ENCODE results near the gene KNSTRN. TPM values are rescaled to one million over a fixed set of nuclear protein-coding genes. Genes with fewer than 3 reads are reported as not detected.

Gene KNSTRN
- total and polyA plus RNA-seq, 2 donors (not counting 1 experiment from before 2014, with no cell fraction given): 22.5 to 30.9 TPM

DNA sequence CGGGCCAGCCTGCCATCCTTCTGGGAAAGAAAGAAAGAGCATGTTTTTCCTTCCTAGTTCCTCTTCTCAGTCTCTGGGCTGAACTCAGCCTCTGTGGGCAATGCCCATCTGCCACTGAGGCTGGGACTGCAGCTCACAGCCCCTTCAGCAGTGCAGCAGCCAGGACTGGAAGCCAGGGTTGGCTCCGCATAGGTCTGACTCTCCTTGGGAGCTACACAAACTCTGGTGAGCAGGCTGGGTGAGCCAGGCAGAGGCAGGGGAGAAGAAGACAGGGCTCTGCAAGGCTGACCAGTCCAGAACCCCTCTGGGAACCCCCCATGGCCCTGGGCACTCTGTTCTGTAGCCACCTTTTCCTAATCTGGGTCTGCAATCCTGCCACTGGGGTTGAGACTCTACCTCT is 20.9 kb upstream of the KNSTRN start:
- H3K4me2 ChIP-seq (ENCODE audit: extremely low read depth, insufficient read depth, low read length): no peak overlapping the region
- no peak overlapping the region for H3K9ac ChIP-seq (ENCODE audit: insufficient read depth, low read length)
- DNase-seq (ENCODE audit: low read depth in 2 of 2): no peak
- H2AFZ ChIP-seq (ENCODE audit: low read length): no peak overlapping the region
- H3K27ac ChIP-seq (ENCODE audit: insufficient read depth, low read length): no peak overlapping the region
- H3K27me3 ChIP-seq (ENCODE audit: control insufficient read depth, insufficient read depth, low read length): peaks cover 25% of the 10 kb centered on the region
- H3K36me3 ChIP-seq (ENCODE audit: control insufficient read depth, insufficient read depth, low read length): no peaks in the 10 kb centered on the region
- H3K9me3 ChIP-seq (ENCODE audit: control insufficient read depth, insufficient read depth, low read depth, low read length): no peaks in the 10 kb centered on the region
- TF ChIP-seq EZH2 (IDR thresholded peaks at IDR 0.05; ENCODE audit: low read length, missing control alignments): no peak
- TF ChIP-seq, protein P1, sequence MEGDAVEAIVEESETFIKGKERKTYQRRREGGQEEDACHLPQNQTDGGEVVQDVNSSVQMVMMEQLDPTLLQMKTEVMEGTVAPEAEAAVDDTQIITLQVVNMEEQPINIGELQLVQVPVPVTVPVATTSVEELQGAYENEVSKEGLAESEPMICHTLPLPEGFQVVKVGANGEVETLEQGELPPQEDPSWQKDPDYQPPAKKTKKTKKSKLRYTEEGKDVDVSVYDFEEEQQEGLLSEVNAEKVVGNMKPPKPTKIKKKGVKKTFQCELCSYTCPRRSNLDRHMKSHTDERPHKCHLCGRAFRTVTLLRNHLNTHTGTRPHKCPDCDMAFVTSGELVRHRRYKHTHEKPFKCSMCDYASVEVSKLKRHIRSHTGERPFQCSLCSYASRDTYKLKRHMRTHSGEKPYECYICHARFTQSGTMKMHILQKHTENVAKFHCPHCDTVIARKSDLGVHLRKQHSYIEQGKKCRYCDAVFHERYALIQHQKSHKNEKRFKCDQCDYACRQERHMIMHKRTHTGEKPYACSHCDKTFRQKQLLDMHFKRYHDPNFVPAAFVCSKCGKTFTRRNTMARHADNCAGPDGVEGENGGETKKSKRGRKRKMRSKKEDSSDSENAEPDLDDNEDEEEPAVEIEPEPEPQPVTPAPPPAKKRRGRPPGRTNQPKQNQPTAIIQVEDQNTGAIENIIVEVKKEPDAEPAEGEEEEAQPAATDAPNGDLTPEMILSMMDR (conservative IDR thresholded peaks at IDR 0.05 in 1 of 2, IDR thresholded peaks at IDR 0.05 in 1 of 2; ENCODE audit: low read depth in 1 of 2, low read length in 2 of 2): no peak
- H3K79me2 ChIP-seq (ENCODE audit: control insufficient read depth, insufficient read depth, low read length): no peaks in the 10 kb centered on the region
- peaks cover 3% of the 10 kb centered on the region for H3K4me1 ChIP-seq (ENCODE audit: control insufficient read depth, extremely low read depth, insufficient read depth, low read length)
- H4K20me1 ChIP-seq (ENCODE audit: control insufficient read depth, extremely low read depth, insufficient read depth, low read length): no peaks in the 10 kb centered on the region
- no peak overlapping the region for H3K4me3 ChIP-seq (replicated peaks in 1 of 4; ENCODE audit: control extremely low read depth in 1 of 4, insufficient read depth in 1 of 4, low read depth in 3 of 4, low read length in 4 of 4)

DNA sequence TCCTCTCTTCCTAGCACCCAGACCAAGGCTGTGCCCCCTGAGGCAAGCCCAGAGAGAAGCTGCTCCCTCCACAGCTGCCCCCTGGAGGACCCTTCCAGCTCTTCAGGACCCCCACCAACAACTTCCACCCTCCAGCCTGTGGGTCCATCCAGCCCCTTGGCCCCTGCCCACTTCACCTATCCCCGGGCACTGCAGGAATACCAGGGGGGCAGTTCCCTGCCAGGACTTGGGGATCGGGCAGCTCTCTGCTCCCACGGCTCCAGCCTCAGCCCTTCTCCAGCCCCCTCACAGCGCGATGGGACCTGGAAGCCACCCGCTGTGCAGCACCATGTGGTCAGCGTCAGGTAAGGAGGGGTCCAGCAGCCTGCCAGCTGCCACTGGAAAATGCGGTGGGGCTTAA is 18.9 kb upstream of the KNSTRN start:
- DNase-seq (ENCODE audit: low read depth in 2 of 2): no peak
- peaks cover 24% of the 10 kb centered on the region for H3K27me3 ChIP-seq (ENCODE audit: control insufficient read depth, insufficient read depth, low read length)
- no peak overlapping the region for H3K4me3 ChIP-seq (replicated peaks in 1 of 4; ENCODE audit: control extremely low read depth in 1 of 4, insufficient read depth in 1 of 4, low read depth in 3 of 4, low read length in 4 of 4)
- no peaks in the 10 kb centered on the region for H3K9me3 ChIP-seq (ENCODE audit: control insufficient read depth, insufficient read depth, low read depth, low read length)
- H3K9ac ChIP-seq (ENCODE audit: insufficient read depth, low read length): no peak overlapping the region
- no peak overlapping the region for H3K27ac ChIP-seq (ENCODE audit: insufficient read depth, low read length)
- H3K4me1 ChIP-seq (ENCODE audit: control insufficient read depth, extremely low read depth, insufficient read depth, low read length): peaks cover 3% of the 10 kb centered on the region
- H3K36me3 ChIP-seq (ENCODE audit: control insufficient read depth, insufficient read depth, low read length): no peaks in the 10 kb centered on the region
- TF ChIP-seq EZH2 (IDR thresholded peaks at IDR 0.05; ENCODE audit: low read length, missing control alignments): no peak
- TF ChIP-seq, protein P1 (conservative IDR thresholded peaks at IDR 0.05 in 1 of 2, IDR thresholded peaks at IDR 0.05 in 1 of 2; ENCODE audit: low read depth in 1 of 2, low read length in 2 of 2): no peak
- no peaks in the 10 kb centered on the region for H3K79me2 ChIP-seq (ENCODE audit: control insufficient read depth, insufficient read depth, low read length)
- no peak overlapping the region for H2AFZ ChIP-seq (ENCODE audit: low read length)
- no peak overlapping the region for H3K4me2 ChIP-seq (ENCODE audit: extremely low read depth, insufficient read depth, low read length)
- H4K20me1 ChIP-seq (ENCODE audit: control insufficient read depth, extremely low read depth, insufficient read depth, low read length): no peaks in the 10 kb centered on the region

DNA sequence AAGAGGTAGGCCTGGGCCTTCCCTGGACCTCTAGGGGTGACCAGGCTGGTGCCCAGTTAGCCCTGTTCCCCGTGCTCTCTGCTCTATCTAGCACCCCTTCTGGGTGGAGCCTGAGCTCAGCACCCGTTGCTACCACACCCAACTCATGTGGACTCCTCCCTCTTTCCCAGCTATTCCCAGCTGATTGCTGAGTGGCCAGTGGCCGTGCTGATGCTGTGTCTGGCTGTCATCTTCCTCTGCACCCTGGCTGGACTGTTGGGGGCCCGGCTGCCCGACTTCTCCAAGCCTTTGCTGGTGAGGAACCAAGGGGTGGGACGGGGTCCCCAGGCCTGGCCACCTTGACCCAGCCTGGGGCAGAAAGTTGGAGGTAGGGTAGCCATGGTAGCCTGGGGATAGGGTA is 18.3 kb upstream of the KNSTRN start:
- Histone ChIP-seq H3K27ac (ENCODE audit: insufficient read depth, low read length) (no peak overlapping the region), H3K4me3 (replicated peaks in 1 of 4; ENCODE audit: control extremely low read depth in 1 of 4, insufficient read depth in 1 of 4, low read depth in 3 of 4, low read length in 4 of 4) (no peak overlapping the region), H2AFZ (ENCODE audit: low read length) (no peak overlapping the region), H3K36me3 (ENCODE audit: control insufficient read depth, insufficient read depth, low read length) (no peaks in the 10 kb centered on the region), H3K4me2 (ENCODE audit: extremely low read depth, insufficient read depth, low read length) (no peak overlapping the region), H3K9me3 (ENCODE audit: control insufficient read depth, insufficient read depth, low read depth, low read length) (no peaks in the 10 kb centered on the region), H4K20me1 (ENCODE audit: control insufficient read depth, extremely low read depth, insufficient read depth, low read length) (no peaks in the 10 kb centered on the region), H3K4me1 (ENCODE audit: control insufficient read depth, extremely low read depth, insufficient read depth, low read length) (peaks cover 3% of the 10 kb centered on the region), H3K27me3 (ENCODE audit: control insufficient read depth, insufficient read depth, low read length) (peaks cover 19% of the 10 kb centered on the region), H3K9ac (ENCODE audit: insufficient read depth, low read length) (no peak overlapping the region), H3K79me2 (ENCODE audit: control insufficient read depth, insufficient read depth, low read length) (no peaks in the 10 kb centered on the region)
- no peak for DNase-seq (ENCODE audit: low read depth in 2 of 2)
- TF ChIP-seq EZH2 (IDR thresholded peaks at IDR 0.05; ENCODE audit: low read length, missing control alignments): no peak
- TF ChIP-seq, protein P1 (conservative IDR thresholded peaks at IDR 0.05 in 1 of 2, IDR thresholded peaks at IDR 0.05 in 1 of 2; ENCODE audit: low read depth in 1 of 2, low read length in 2 of 2): no peak
